ENCODE measurements around the gene EARS2.

EARS2 gene

GRCh38 chr16:23482778-23483177, 74.4 kb downstream of the EARS2 start:
- DNase-seq (ENCODE audit: low spot score) = no peak

DNA sequence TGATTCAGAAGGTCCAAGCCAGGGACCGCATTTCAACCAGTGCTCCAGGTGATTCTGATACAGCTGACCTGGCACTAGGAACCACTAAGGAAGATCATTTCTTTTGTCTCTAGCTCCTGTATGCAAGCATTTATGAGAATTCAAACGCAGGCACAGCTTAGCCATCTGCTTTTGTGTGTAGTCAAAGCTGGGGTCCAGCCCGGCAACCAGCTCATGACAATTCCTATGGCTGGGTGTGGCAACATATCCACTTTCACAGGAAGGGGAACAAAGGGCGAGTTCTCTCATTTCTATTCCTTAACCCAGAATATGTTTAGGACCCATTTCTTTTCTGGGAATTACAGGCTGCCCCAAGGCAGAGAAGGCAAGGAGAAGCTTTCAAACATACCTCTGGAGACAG, 76.9 kb downstream of the EARS2 start:
- no peak for DNase-seq (ENCODE audit: low spot score)

- no peak for DNase-seq (ENCODE audit: low spot score)
Observed at GRCh38 chr16:23479138-23479537, 78.0 kb downstream of the EARS2 start.

DNA sequence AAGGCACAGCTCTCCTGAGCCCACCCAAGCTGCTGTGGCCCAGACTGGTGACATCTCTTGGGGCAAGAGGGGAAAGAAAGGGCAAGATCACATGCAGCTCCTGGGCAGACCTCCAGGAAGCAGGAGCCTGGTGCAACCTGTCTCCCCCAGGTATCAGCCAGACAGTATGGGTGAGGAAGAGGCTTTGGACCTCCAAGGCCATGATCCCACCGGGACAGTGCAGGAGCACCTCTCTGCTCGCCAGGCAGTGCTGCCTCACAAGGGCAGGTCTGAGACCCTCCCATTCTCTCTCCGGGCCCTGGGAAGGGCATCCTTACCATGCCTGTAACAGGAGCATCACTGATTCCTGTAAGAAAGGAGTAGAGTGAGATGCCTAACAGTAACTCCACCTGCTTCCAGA, 78.6 kb downstream of the EARS2 start:
- no peak for DNase-seq (ENCODE audit: low spot score)

GRCh38 chr16:23476289-23476688, 80.9 kb downstream of the EARS2 start:
- DNase-seq (ENCODE audit: low spot score) = no peak

Data from AG20443 (cell line).